Activated T-cell treated with anti-CD3 and anti-CD28 coated beads, Interleukin-2, amount 50 U/mL, for 48 hours (primary cell): ENCODE results near the gene TBC1D7.
A peak's percentile ranks its signal among the peaks of the same experiment; 100 is the strongest.
"Not testable (repeated sequence)": the region's sequence is repeated elsewhere in the genome, so short reads cannot be mapped to it uniquely, and the experiment has no call there.

Experiments
- DNase-seq, 2 experiments: peaks; one replicate each; pipeline ENCODE4 v3.0.0-alpha.2; 2020

The TBC1D7 gene

GRCh38 chr6:13355999-13356785 lies 27.9 kb upstream of the TBC1D7 start:
- DNase-seq: no peak

GRCh38 chr6:13355043-13355945 lies 27.0 kb upstream of the TBC1D7 start:
- DNase-seq: peak; percentile 38 to 44

- no peak for DNase-seq
These were observed 26.1 kb upstream of the TBC1D7 start for GRCh38 chr6:13354331-13355042.

- DNase-seq: no peak
These were observed 23.8 kb upstream of the TBC1D7 start for GRCh38 chr6:13352165-13352564.

GRCh38 chr6:13351271-13351670 lies 22.9 kb upstream of the TBC1D7 start:
- no peak for DNase-seq

- no peak for DNase-seq
These were observed 21.6 kb upstream of the TBC1D7 start for GRCh38 chr6:13349811-13350506.

- DNase-seq: no peak
These were observed 20.2 kb upstream of the TBC1D7 start for GRCh38 chr6:13348334-13349113.

- DNase-seq: no peak
These were observed 17.9 kb upstream of the TBC1D7 start for GRCh38 chr6:13346245-13346644.

- no peak for DNase-seq
These were observed 14.2 kb upstream of the TBC1D7 start for GRCh38 chr6:13342414-13343019.

GRCh38 chr6:13339863-13340630 lies 11.7 kb upstream of the TBC1D7 start:
- no peak for DNase-seq

- DNase-seq: no peak
These were observed 9.7 kb upstream of the TBC1D7 start for GRCh38 chr6:13338038-13338437.

- DNase-seq: peak; percentile 80 to 82
These were observed 8.2 kb upstream of the TBC1D7 start for GRCh38 chr6:13336553-13336952.

- no peak for DNase-seq
These were observed 6.6 kb upstream of the TBC1D7 start for GRCh38 chr6:13334953-13335352.

GRCh38 chr6:13332349-13332706 lies 4.0 kb upstream of the TBC1D7 start:
- DNase-seq: no peak

- no peak for DNase-seq
These were observed 3.4 kb upstream of the TBC1D7 start for GRCh38 chr6:13331516-13332348.

GRCh38 chr6:13328875-13329183 lies 492 bp upstream of the TBC1D7 start:
- no peak for DNase-seq

GRCh38 chr6:13327691-13328075 lies 654 bp downstream of the TBC1D7 start:
- DNase-seq: no peak

GRCh38 chr6:13326031-13326586 lies 2.2 kb downstream of the TBC1D7 start:
- not testable (repeated sequence) for DNase-seq

- no peak for DNase-seq
These were observed 8.3 kb downstream of the TBC1D7 start for GRCh38 chr6:13319891-13320564.
